T47D (cell line): ENCODE measurements around the gene SEMA5A.

Experiments used
- DNase-seq, 2 experiments: peaks; one replicate each; pipeline versions ENCODE4 v3.0.0 to v3.0.0-alpha.2; 2011 to 2012; ENCODE audit warnings: low read depth in 1 of 2, low spot score in 1 of 2
- JUND ChIP-seq: IDR thresholded peaks from 2 replicates; pipeline ENCODE4 v1.6.1; 2012; ENCODE audit warnings: low read depth
- in situ Hi-C: cut with HindIII; loops from 2 replicates; pipeline ENCODE4 v1.10.0; 2016; ENCODE audit warnings: low sequenced_read_pairs, low pct_unique_long_range_greater_than_20kb

Gene SEMA5A

GRCh38 chr5:9082996-9083395 lies 462.9 kb downstream of the SEMA5A start:
- no peak for TF ChIP-seq JUND
- in situ Hi-C loops = no loop called here
- no peak for DNase-seq

- in situ Hi-C loops = no loop called here
- TF ChIP-seq JUND = no peak
- no peak for DNase-seq
Observed at GRCh38 chr5:9072701-9073100, 473.2 kb downstream of the SEMA5A start.

GRCh38 chr5:9071524-9071923 lies 474.4 kb downstream of the SEMA5A start:
- no peak for DNase-seq
- in situ Hi-C loops = no loop called here
- TF ChIP-seq JUND = no peak

- in situ Hi-C loops = no loop called here
- TF ChIP-seq JUND = no peak
- DNase-seq = no peak
Observed at GRCh38 chr5:9071074-9071473, 474.8 kb downstream of the SEMA5A start.

- DNase-seq = no peak
- in situ Hi-C loops = no loop called here
- no peak for TF ChIP-seq JUND
Observed at GRCh38 chr5:9069650-9070049, 476.2 kb downstream of the SEMA5A start.

- in situ Hi-C loops = no loop called here
- DNase-seq = no peak
- no peak for TF ChIP-seq JUND
Observed at GRCh38 chr5:9067154-9067553, 478.7 kb downstream of the SEMA5A start.

- in situ Hi-C loops = no loop called here
- DNase-seq = no peak
- no peak for TF ChIP-seq JUND
Observed at GRCh38 chr5:9066349-9066748, 479.5 kb downstream of the SEMA5A start.

GRCh38 chr5:9063615-9064245 lies 482.1 kb downstream of the SEMA5A start:
- DNase-seq = no peak
- in situ Hi-C loops = no loop called here
- TF ChIP-seq JUND = no peak

GRCh38 chr5:9062873-9063272 lies 483.0 kb downstream of the SEMA5A start:
- TF ChIP-seq JUND = no peak
- DNase-seq = no peak
- in situ Hi-C loops = no loop called here

GRCh38 chr5:9059920-9060691 lies 485.8 kb downstream of the SEMA5A start:
- no peak for DNase-seq
- in situ Hi-C loops = no loop called here

GRCh38 chr5:9058666-9059065 lies 487.2 kb downstream of the SEMA5A start:
- DNase-seq = no peak
- in situ Hi-C loops = no loop called here
- TF ChIP-seq JUND = no peak

More at GRCh38 chr5:9059920-9060691, 485.8 kb downstream of the SEMA5A start:
- TF ChIP-seq JUND = no peak

GRCh38 chr5:9058161-9058560 lies 487.7 kb downstream of the SEMA5A start:
- no peak for TF ChIP-seq JUND
- in situ Hi-C loops = no loop called here
- no peak for DNase-seq

GRCh38 chr5:9057406-9058000 lies 488.4 kb downstream of the SEMA5A start:
- DNase-seq = no peak
- no peak for TF ChIP-seq JUND
- in situ Hi-C loops = no loop called here

GRCh38 chr5:9056046-9056445 lies 489.8 kb downstream of the SEMA5A start:
- no peak for DNase-seq
- TF ChIP-seq JUND = no peak
- in situ Hi-C loops = no loop called here
